H7 (cell line): ENCODE measurements around the gene DLL3. TPM values are rescaled to one million over a fixed set of nuclear protein-coding genes. Genes with fewer than 3 reads are reported as not detected.
A peak's percentile ranks its signal among the peaks of the same experiment; 100 is the strongest.
"Not testable (repeated sequence)": the region's sequence is repeated elsewhere in the genome, so short reads cannot be mapped to it uniquely, and the experiment has no call there.

ENCODE experiments used
- DNase-seq: peaks from one replicate; pipeline ENCODE4 v3.0.0; 2012
- H3K27me3 ChIP-seq: 2 replicates; pipeline ENCODE4 v1.6.0; 2011; ENCODE audit warnings: mild to moderate bottlenecking, low read length; ENCODE audit not compliant: control insufficient read depth, insufficient read depth
- H3K36me3 ChIP-seq: replicated peaks from 2 replicates; pipeline ENCODE4 v1.5.1; 2011; ENCODE audit warnings: low read length; ENCODE audit not compliant: control insufficient read depth, insufficient read depth
- H3K4me3 ChIP-seq: 2 replicates; pipeline ENCODE4 v1.5.1; 2011; ENCODE audit warnings: low read depth, mild to moderate bottlenecking, control low read depth, low read length, moderate library complexity; ENCODE audit not compliant: insufficient read depth
- total RNA-seq: library from RNA; depleted of rRNA; stranded (reverse); fragments of >200 nt; shearing (Covaris generic); gene quantifications from 2 replicates; pipeline ENCODE4 v1.2.3, GENCODE V29; 2014; rRNA removed

DLL3 gene
- total RNA-seq, result 2.1 and 2.6 TPM in 2 replicates

GRCh38 chr19:39498798-39499642, at the start of gene DLL3:
Gene DLL3, plus strand, starts transcription at chr19:39498947. Its CDS starts 28 bp downstream, at chr19:39498975.
- Histone ChIP-seq H3K27me3 (peaks cover 55% of the 10 kb centered on the region), H3K4me3 (peak within 1 kb of the TSS; percentile 59), H3K36me3 (no peaks in the 10 kb centered on the region)
- DNase-seq, result peak; percentile 84

- Histone ChIP-seq H3K36me3 (peaks cover 8% of the 10 kb centered on the region), H3K27me3 (no peaks in the 10 kb centered on the region), H3K4me3 (no peak overlapping the region)
- DNase-seq, result no peak
Measured at GRCh38 chr19:39449116-39449797, 49.5 kb upstream of the DLL3 start.

GRCh38 chr19:39451257-39451656, 47.5 kb upstream of the DLL3 start:
- not testable (repeated sequence) for H3K36me3 ChIP-seq, H3K27me3 ChIP-seq, DNase-seq, H3K4me3 ChIP-seq

- H3K36me3 ChIP-seq, result peaks cover 43% of the 10 kb centered on the region
- DNase-seq, result no peak
Measured at GRCh38 chr19:39463403-39463802, 35.3 kb upstream of the DLL3 start.

GRCh38 chr19:39465956-39466747, 32.6 kb upstream of the DLL3 start:
- Histone ChIP-seq H3K4me3 (no peak overlapping the region), H3K27me3 (no peaks in the 10 kb centered on the region), H3K36me3 (peaks cover 48% of the 10 kb centered on the region)
- DNase-seq, result peak; percentile 13

More at GRCh38 chr19:39463403-39463802, 35.3 kb upstream of the DLL3 start:
- Histone ChIP-seq H3K27me3 (no peaks in the 10 kb centered on the region), H3K4me3 (no peak overlapping the region)

GRCh38 chr19:39467941-39468340, 30.8 kb upstream of the DLL3 start:
- no peaks in the 10 kb centered on the region for H3K27me3 ChIP-seq
- DNase-seq, result peak; percentile 27
- peaks cover 56% of the 10 kb centered on the region for H3K36me3 ChIP-seq
- no peak overlapping the region for H3K4me3 ChIP-seq

- Histone ChIP-seq H3K36me3 (peaks cover 56% of the 10 kb centered on the region), H3K27me3 (no peaks in the 10 kb centered on the region)
- peak; percentile 53 for DNase-seq
Measured at GRCh38 chr19:39469036-39469435, 29.7 kb upstream of the DLL3 start.

GRCh38 chr19:39469567-39469966, 29.2 kb upstream of the DLL3 start:
- H3K36me3 ChIP-seq, result peaks cover 58% of the 10 kb centered on the region
- H3K4me3 ChIP-seq, result no peak overlapping the region
- peak; percentile 32 for DNase-seq

More at GRCh38 chr19:39469036-39469435, 29.7 kb upstream of the DLL3 start:
- H3K4me3 ChIP-seq, result no peak overlapping the region

GRCh38 chr19:39470724-39471339, 27.9 kb upstream of the DLL3 start:
- no peak for DNase-seq
- H3K27me3 ChIP-seq, result no peaks in the 10 kb centered on the region
- peaks cover 57% of the 10 kb centered on the region for H3K36me3 ChIP-seq
- no peak overlapping the region for H3K4me3 ChIP-seq

More at GRCh38 chr19:39469567-39469966, 29.2 kb upstream of the DLL3 start:
- H3K27me3 ChIP-seq, result no peaks in the 10 kb centered on the region

- no peak for DNase-seq
- Histone ChIP-seq H3K36me3 (peaks cover 53% of the 10 kb centered on the region), H3K4me3 (no peak overlapping the region), H3K27me3 (no peaks in the 10 kb centered on the region)
Measured at GRCh38 chr19:39471756-39472536, 26.8 kb upstream of the DLL3 start.

GRCh38 chr19:39472746-39473442, 25.9 kb upstream of the DLL3 start:
- DNase-seq, result no peak
- Histone ChIP-seq H3K4me3 (no peak overlapping the region), H3K36me3 (peaks cover 51% of the 10 kb centered on the region), H3K27me3 (no peaks in the 10 kb centered on the region)

- H3K27me3 ChIP-seq, result no peaks in the 10 kb centered on the region
- H3K36me3 ChIP-seq, result peaks cover 46% of the 10 kb centered on the region
- DNase-seq, result no peak
- no peak overlapping the region for H3K4me3 ChIP-seq
Measured at GRCh38 chr19:39473443-39473960, 25.2 kb upstream of the DLL3 start.

GRCh38 chr19:39474139-39474620, 24.6 kb upstream of the DLL3 start:
- Histone ChIP-seq H3K4me3 (no peak overlapping the region), H3K36me3 (peaks cover 39% of the 10 kb centered on the region), H3K27me3 (no peaks in the 10 kb centered on the region)
- peak; percentile 95 for DNase-seq
